ENCODE results near the gene HGD. TPM values are rescaled to one million over a fixed set of nuclear protein-coding genes. Genes with fewer than 3 reads are reported as not detected.

Gene HGD
- total RNA-seq, 1 experiment from 2014 or later = 0.33 TPM

DNA sequence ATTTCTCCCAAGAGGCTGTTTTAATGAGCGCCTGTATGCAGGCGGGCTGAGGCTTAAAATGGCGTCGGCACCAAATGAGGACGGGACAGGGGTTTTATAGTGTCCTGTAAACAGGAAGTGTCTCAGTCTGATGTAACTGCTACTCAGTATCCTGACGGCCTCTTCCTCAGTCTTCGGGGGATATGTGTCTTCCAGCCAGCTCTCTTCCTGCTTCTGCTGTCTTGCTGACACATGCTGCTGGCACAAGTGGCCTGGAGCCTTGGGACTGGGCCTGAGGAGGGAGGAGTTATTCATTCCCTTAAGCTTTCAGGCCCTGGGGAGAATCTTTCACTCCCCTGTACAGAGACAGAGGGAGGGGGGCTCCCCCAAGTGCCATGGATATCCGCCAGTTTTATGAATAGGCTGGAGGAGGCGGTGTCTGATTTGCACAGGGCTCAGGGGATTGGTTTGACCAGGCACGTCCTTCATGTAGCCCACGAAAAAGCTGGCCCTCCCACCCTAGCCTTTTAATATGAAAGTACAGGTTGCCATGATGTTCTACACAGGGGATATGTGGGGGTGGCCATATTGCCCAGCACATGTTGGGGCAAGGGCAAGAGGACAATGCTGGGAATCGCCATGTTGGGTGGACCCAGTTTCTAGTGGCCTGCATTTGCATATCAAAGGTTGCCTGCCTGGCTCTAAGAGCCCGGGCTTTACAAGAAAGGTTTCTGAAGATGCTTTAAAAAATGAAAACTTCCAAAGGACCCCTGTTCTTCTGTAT is 66.0 kb downstream of the HGD start:
- Mint-ChIP-seq H3K27ac (peak overlapping the region in 2 of 3 experiments; percentile 22 to 88; a peak in 1 of 7 replicates), H3K27me3 (ENCODE audit: low read depth) (no peaks in the 10 kb centered on the region), H3K36me3 (ENCODE audit: insufficient read depth in 1 of 3, low read depth in 3 of 3) (no peaks in the 10 kb centered on the region), H3K9me3 (no peaks in the 10 kb centered on the region), H3K4me1 (peaks cover 25 to 30% of the 10 kb centered on the region in 2 experiments), H3K4me3 (no peak overlapping the region)
- Histone ChIP-seq H3K56ac (ENCODE audit: insufficient read length, low read depth, low read length) (no peak overlapping the region), H3K79me2 (ENCODE audit: insufficient read depth, low read length) (no peaks in the 10 kb centered on the region), H3K14ac (ENCODE audit: insufficient read depth, low read length) (peak overlapping the region; percentile 21; the same call in 1 of the 2 replicates), H3K79me1 (ENCODE audit: insufficient read depth, low read depth, low read length, poor library complexity, severe bottlenecking) (no peaks in the 10 kb centered on the region), H3K23me2 (ENCODE audit: insufficient read length, low read depth, low read length, poor library complexity, severe bottlenecking) (no peaks in the 10 kb centered on the region), H3K27me3 (ENCODE audit: insufficient read depth, low read length) (no peaks in the 10 kb centered on the region), H3K4ac (ENCODE audit: low read depth, low read length) (no peak overlapping the region), H3K4me2 (ENCODE audit: insufficient read depth, insufficient read length, low read length) (no peak overlapping the region), H4K20me1 (ENCODE audit: control insufficient read depth, insufficient read depth, insufficient read length) (no peaks in the 10 kb centered on the region), H3K9me3 (ENCODE audit: control insufficient read depth, low read depth, low read length) (no peaks in the 10 kb centered on the region), H2BK20ac (ENCODE audit: low read depth, low read length, poor library complexity, severe bottlenecking) (no peak overlapping the region), H3K23ac (ENCODE audit: insufficient read length, low read depth, low read length) (no peak overlapping the region), H2BK15ac (ENCODE audit: low read depth, low read length) (no peak overlapping the region), H3T11ph (ENCODE audit: low read length) (no peak overlapping the region), H4K91ac (ENCODE audit: insufficient read length, low read depth, low read length) (no peak overlapping the region), H2BK12ac (ENCODE audit: insufficient read length, low read depth, low read length) (no peak overlapping the region), H2BK5ac (ENCODE audit: insufficient read length, low read length) (no peak overlapping the region), H3K18ac (ENCODE audit: insufficient read length, low read depth, low read length) (no peak overlapping the region), H3K27ac (ENCODE audit: insufficient read length, low read depth, low read length) (no peak overlapping the region), H4K5ac (ENCODE audit: insufficient read length, low read depth, low read length) (no peak overlapping the region), H2BK120ac (ENCODE audit: low read depth, low read length, poor library complexity, severe bottlenecking) (peak overlapping the region; percentile 48), H4K8ac (replicated peaks; ENCODE audit: insufficient read length, low read depth, low read length) (no peak overlapping the region), H2AK5ac (ENCODE audit: insufficient read length, low read length) (no peak overlapping the region), H3K4me1 (ENCODE audit: insufficient read depth, low read length) (no peaks in the 10 kb centered on the region; the same call in 1 of the 2 replicates), H3K9ac (ENCODE audit: extremely low read depth, insufficient read length, low read length) (no peak overlapping the region), H2AFZ (ENCODE audit: low read length) (peak overlapping the region; percentile 74)
- no peak for TF ChIP-seq CTCF (conservative IDR thresholded peaks at IDR 0.05)
- DNase-seq = peak; percentile 30
- no CpG with 5 or more reads among the region's 13 CpGs for WGBS (ENCODE audit: extremely low coverage, insufficient read length, low lambda C conversion rate)
